Uterine smooth muscle cell (primary cell): ENCODE data around the gene GPR32. TPM values are rescaled to one million over a fixed set of nuclear protein-coding genes. Genes with fewer than 3 reads are reported as not detected.

Source experiments
- total RNA-seq: library from RNA; depleted of rRNA; stranded (reverse); fragments of >200 nt; gene quantifications from 2 replicates; pipeline ENCODE4 v1.2.3, GENCODE V29; 2014

GPR32 gene, protein sequence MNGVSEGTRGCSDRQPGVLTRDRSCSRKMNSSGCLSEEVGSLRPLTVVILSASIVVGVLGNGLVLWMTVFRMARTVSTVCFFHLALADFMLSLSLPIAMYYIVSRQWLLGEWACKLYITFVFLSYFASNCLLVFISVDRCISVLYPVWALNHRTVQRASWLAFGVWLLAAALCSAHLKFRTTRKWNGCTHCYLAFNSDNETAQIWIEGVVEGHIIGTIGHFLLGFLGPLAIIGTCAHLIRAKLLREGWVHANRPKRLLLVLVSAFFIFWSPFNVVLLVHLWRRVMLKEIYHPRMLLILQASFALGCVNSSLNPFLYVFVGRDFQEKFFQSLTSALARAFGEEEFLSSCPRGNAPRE
- total RNA-seq: not detected in 2 replicates

DNA sequence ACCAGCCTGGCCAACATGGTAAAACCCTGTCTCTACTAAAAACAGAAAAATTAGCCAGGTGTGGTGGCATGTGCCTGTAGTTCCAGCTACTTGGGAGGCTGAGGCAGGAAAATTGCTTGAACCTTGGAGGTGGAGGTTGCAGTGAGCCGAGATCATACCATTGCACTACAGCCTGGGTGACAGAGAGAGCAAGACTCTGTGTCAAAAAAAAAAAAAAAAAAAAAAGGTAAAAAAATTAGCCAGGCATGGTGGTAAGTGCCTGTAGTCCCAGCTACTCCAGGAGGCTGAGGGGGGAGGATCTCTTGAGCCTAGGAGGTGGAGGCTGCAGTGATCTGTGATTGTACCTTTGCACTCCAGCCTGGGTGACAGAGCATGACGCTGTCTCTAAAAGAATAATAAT is at the start of gene GPR32:
TSS of gene GPR32 (plus strand) at position 301 of the 400 bp plus-strand sequence. CDS start 137 bp downstream, outside the sequence.

DNA sequence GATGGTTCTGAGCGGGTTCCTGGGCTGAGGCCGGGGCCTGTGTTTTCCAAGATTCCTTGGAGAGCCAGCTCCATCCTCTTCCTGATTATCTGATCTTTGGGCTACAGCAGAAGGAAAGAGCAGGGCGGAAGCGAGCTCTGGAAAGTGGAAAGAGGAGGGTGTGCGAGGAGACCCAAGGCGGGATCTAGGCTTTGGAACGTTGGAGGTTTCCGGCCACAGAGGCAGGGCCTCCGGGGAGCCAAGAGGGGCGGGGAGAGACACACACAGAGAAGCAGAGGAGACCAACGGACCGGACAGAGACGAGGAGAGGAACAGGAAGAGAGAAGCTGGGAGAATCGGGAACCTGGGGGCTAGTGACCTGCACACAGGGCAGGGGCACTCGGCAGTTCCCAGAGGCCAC is 47.2 kb upstream of the GPR32 start, which contains the start of gene CLEC11A:
TSS of gene CLEC11A (plus strand) at position 296 of the 400 bp plus-strand sequence. CDS start 162 bp downstream, outside the sequence.

DNA sequence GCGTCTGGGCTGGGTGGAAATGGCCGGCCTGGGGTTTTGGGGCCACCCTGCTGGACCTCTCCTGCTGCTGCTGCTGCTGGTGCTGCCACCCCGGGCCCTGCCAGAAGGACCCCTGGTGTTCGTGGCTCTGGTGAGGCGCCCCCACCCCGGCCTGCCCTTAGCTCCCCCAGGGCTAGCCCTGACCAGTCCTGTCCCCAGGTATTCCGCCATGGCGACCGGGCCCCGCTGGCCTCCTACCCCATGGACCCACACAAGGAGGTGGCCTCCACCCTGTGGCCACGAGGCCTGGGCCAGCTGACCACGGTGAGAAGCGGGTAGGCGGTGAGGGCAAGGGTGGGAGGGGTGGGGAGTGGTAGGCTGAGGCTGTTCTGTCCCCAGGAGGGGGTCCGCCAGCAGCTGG is 20.1 kb downstream of the GPR32 start, which contains the start of gene ACP4:
TSS of gene ACP4 (plus strand) at position 20 of the 400 bp plus-strand sequence. CDS start at position 20, 0 bp downstream.

Other genes with a start within 250 kb of the GPR32 start
- gene LRRC4B, start 202.0 kb upstream of the GPR32 start, total RNA-seq: 0.12 TPM in 1 of 2 replicates, not detected in the other
- gene SYT3, start 130.6 kb upstream of the GPR32 start, total RNA-seq: 0.11 and 0.25 TPM in 2 replicates
- 0.22 TPM in 1 of 2 replicates, not detected in the other for gene C19orf81, start 121.0 kb upstream of the GPR32 start, total RNA-seq
- gene SHANK1, start 50.7 kb upstream of the GPR32 start, total RNA-seq: 13.0 and 26.0 TPM in 2 replicates
- gene CLEC11A, start 47.1 kb upstream of the GPR32 start, total RNA-seq: 79.9 and 87.2 TPM in 2 replicates
- not detected in 2 replicates for gene ACP4, start 20.0 kb downstream of the GPR32 start, total RNA-seq
- gene KLK1, start 53.3 kb downstream of the GPR32 start, total RNA-seq: not detected in 2 replicates
- gene KLK15, start 63.1 kb downstream of the GPR32 start, total RNA-seq: not detected in 2 replicates
- not detected in 2 replicates for gene KLK3, start 84.5 kb downstream of the GPR32 start, total RNA-seq
- 0.22 TPM in 1 of 2 replicates, not detected in the other for gene KLK2, start 103.0 kb downstream of the GPR32 start, total RNA-seq
- gene KLK4, start 140.9 kb downstream of the GPR32 start, total RNA-seq: not detected in 2 replicates
- gene KLK5, start 182.6 kb downstream of the GPR32 start, total RNA-seq: not detected in 2 replicates
- gene KLK6, start 199.1 kb downstream of the GPR32 start, total RNA-seq: not detected in 2 replicates
- gene KLK7, start 213.5 kb downstream of the GPR32 start, total RNA-seq: not detected in 2 replicates
- gene KLK8, start 231.1 kb downstream of the GPR32 start, total RNA-seq: not detected in 2 replicates
- not detected in 2 replicates for gene KLK10, start 249.2 kb downstream of the GPR32 start, total RNA-seq